Measurements from ENCODE around the gene SUPT5H. TPM values are rescaled to one million over a fixed set of nuclear protein-coding genes. Genes with fewer than 3 reads are reported as not detected.

SUPT5H gene
- total and polyA plus RNA-seq, 10 of the 15 experiments (the other 5 are each of a cell fraction or from before 2014, with no cell fraction given), result 27.2 to 194 (median 83.6) TPM

GRCh38 chr19:39401549-39402345 lies 43.6 kb upstream of the SUPT5H start (continued):
- peak; percentile 38; the same call in 1 of the 2 replicates for TF ChIP-seq ZBTB40 (IDR thresholded peaks at IDR 0.05; ENCODE audit: borderline replicate concordance)
- no peak for TF ChIP-seq FOXM1 (IDR thresholded peaks at IDR 0.05; ENCODE audit: low read depth, low read length)
- TF ChIP-seq NFYB (IDR thresholded peaks at IDR 0.05; ENCODE audit: insufficient read depth, low read depth, low read length), result no peak
- TF ChIP-seq ZNF274 (IDR thresholded peaks at IDR 0.05; ENCODE audit: insufficient read depth, insufficient read length), result no peak
- TF ChIP-seq FOS (IDR thresholded peaks at IDR 0.05; ENCODE audit: borderline replicate concordance, extremely low read depth, insufficient read length), result no peak
- no peak for TF ChIP-seq YBX1 (IDR thresholded peaks at IDR 0.05)
- TF ChIP-seq BCL3 (IDR thresholded peaks at IDR 0.05; ENCODE audit: borderline replicate concordance, insufficient read depth, low read depth, low read length, poor library complexity, severe bottlenecking), result peak; percentile 70
- TF ChIP-seq MLLT1 (IDR thresholded peaks at IDR 0.05), result peak; percentile 83
- no peak for TF ChIP-seq KAT2A (conservative IDR thresholded peaks at IDR 0.05; ENCODE audit: control insufficient read depth, low read depth, low read length)
- TF ChIP-seq POLR2AphosphoS2 (IDR thresholded peaks at IDR 0.05; ENCODE audit: low read depth, low read length), result peak; percentile 23
- peak; percentile 87 for TF ChIP-seq POLR2AphosphoS5 (IDR thresholded peaks at IDR 0.05; ENCODE audit: low read length)
- TF ChIP-seq ZNF622 (IDR thresholded peaks at IDR 0.05), result no peak
- peak; percentile 65 for TF ChIP-seq E2F8 (IDR thresholded peaks at IDR 0.05; ENCODE audit: low read depth, partially characterized antibody)
- TF ChIP-seq ATF7 (IDR thresholded peaks at IDR 0.05; ENCODE audit: low read depth), result peak; percentile 92
- TF ChIP-seq NKRF (conservative IDR thresholded peaks at IDR 0.05), result no peak
- TF ChIP-seq RAD21 (IDR thresholded peaks at IDR 0.05; ENCODE audit: insufficient read depth, low read depth, low read length), result no peak
- no peak for TF ChIP-seq NRF1 (conservative IDR thresholded peaks at IDR 0.05; ENCODE audit: low read depth, low read length)

Data from GM12878 (cell line).